ENCODE measurements around the gene IL17C. TPM values are rescaled to one million over a fixed set of nuclear protein-coding genes. Genes with fewer than 3 reads are reported as not detected.

IL17C gene
- total and polyA plus RNA-seq, 2 donors (not counting 3 experiments of a cell fraction or from before 2014, with no cell fraction given), result 0.17 TPM; not detected in 1

DNA sequence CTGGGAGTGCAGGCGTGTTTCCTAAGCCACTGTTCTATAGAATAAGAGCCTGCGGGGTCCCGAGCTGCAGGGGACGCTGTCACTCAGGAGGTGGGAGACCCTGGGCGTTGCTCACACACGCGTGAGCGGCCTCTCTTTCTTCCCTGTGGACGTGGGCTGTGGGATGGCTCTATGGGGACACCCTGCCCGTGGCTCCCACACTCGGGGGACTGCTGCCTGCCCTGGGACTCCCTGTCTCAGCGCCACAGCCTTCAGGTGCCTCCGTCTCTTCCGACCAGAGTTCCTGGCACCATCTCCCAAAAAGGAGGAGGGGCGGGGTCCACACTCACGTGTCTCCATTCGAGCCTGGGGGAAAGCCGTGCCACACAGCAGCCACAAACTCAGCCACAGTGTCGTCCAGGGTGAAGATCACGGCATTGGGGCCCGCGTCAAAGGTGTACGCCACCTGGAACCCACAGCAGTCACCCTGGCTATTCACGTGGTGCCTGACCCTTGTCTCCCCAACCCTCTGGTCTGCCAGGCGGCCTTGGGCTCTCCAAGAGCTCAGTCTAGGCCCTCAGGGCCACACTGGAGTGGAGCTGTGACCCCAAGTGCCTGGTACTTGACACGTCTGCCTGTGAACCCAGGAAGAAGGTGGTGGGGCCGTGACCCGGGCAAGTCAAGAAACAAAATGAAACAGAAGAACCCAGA, 16.1 kb downstream of the IL17C start:
- DNase-seq (ENCODE audit: low read depth, low spot score) (no peak), FAIRE-seq (no peak)
- Histone ChIP-seq H3K4me3 (replicated peaks in 1 of 3; ENCODE audit: insufficient read depth in 1 of 3, low read depth in 1 of 3, low read length in 3 of 3) (no peak overlapping the region), H3K9me1 (replicated peaks; ENCODE audit: control insufficient read depth, extremely low read depth, insufficient read depth, low read length) (no peaks in the 10 kb centered on the region), H3K4me2 (ENCODE audit: insufficient read depth, low read length) (no peak overlapping the region), H3K79me2 (ENCODE audit: control insufficient read depth, insufficient read depth, low read length) (peaks cover 10% of the 10 kb centered on the region), H3K36me3 (ENCODE audit: control insufficient read depth in 2 of 2, extremely low read depth in 1 of 2, insufficient read depth in 2 of 2, low read length in 2 of 2) (peaks cover 7 to 17% of the 10 kb centered on the region in 2 experiments), H3K27me3 (ENCODE audit: control insufficient read depth in 2 of 2, insufficient read depth in 2 of 2, low read length in 2 of 2) (no peaks in the 10 kb centered on the region), H3K27ac (ENCODE audit: insufficient read depth, low read depth, low read length) (no peak overlapping the region), H3K4me1 (ENCODE audit: control insufficient read depth, extremely low read depth, insufficient read depth, low read length) (peaks cover 13% of the 10 kb centered on the region), H3K9ac (replicated peaks; ENCODE audit: extremely low read depth, insufficient read depth, low read length) (no peak overlapping the region), H3K9me3 (replicated peaks; ENCODE audit: control insufficient read depth, insufficient read depth, low read length) (no peaks in the 10 kb centered on the region), H4K20me1 (replicated peaks; ENCODE audit: control insufficient read depth, extremely low read depth, insufficient read depth, low read length) (no peaks in the 10 kb centered on the region), H2AFZ (ENCODE audit: low read depth, low read length) (no peak overlapping the region)
- TF ChIP-seq EZH2 (IDR thresholded peaks at IDR 0.05; ENCODE audit: borderline replicate concordance, low read depth, low read length, severe bottlenecking) (no peak), FOS (IDR thresholded peaks at IDR 0.05; ENCODE audit: borderline replicate concordance, insufficient read depth, low read length) (no peak), MYC (IDR thresholded peaks at IDR 0.05; ENCODE audit: low read depth, low read length) (no peak), JUN (IDR thresholded peaks at IDR 0.05; ENCODE audit: borderline replicate concordance, insufficient read depth, insufficient read length, low read depth) (no peak), MAX (IDR thresholded peaks at IDR 0.05; ENCODE audit: insufficient read depth, insufficient read length) (no peak), GATA2 (IDR thresholded peaks at IDR 0.05; ENCODE audit: insufficient read depth, insufficient read length, low read depth, low read length) (no peak), POLR2AphosphoS5 (IDR thresholded peaks at IDR 0.05; ENCODE audit: insufficient read depth, low read depth, low read length) (no peak), POLR2A (IDR thresholded peaks at IDR 0.05; ENCODE audit: low read depth, low read length) (no peak)
- TF ChIP-seq, protein P1, sequence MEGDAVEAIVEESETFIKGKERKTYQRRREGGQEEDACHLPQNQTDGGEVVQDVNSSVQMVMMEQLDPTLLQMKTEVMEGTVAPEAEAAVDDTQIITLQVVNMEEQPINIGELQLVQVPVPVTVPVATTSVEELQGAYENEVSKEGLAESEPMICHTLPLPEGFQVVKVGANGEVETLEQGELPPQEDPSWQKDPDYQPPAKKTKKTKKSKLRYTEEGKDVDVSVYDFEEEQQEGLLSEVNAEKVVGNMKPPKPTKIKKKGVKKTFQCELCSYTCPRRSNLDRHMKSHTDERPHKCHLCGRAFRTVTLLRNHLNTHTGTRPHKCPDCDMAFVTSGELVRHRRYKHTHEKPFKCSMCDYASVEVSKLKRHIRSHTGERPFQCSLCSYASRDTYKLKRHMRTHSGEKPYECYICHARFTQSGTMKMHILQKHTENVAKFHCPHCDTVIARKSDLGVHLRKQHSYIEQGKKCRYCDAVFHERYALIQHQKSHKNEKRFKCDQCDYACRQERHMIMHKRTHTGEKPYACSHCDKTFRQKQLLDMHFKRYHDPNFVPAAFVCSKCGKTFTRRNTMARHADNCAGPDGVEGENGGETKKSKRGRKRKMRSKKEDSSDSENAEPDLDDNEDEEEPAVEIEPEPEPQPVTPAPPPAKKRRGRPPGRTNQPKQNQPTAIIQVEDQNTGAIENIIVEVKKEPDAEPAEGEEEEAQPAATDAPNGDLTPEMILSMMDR (IDR thresholded peaks at IDR 0.05; ENCODE audit: extremely low read depth in 1 of 2, insufficient read depth in 1 of 2, low read depth in 1 of 2, low read length in 2 of 2), result no peak
- ChIA-PET POLR2A (no interaction called here), CTCF (no interaction called here)
- intact Hi-C loops (cut with micrococcal nuclease) (no loop called here), dilution Hi-C loops (cut with MboI; ENCODE audit: extremely low pct_ligation_motif_present, low sequenced_read_pairs) (no loop called here)
- BruUV-seq (replicated peaks), result no TSS peak

Data from endothelial cell of umbilical vein (primary cell).